Kidney (tissue), 14 donors: ENCODE results near the gene UPF1. TPM values are rescaled to one million over a fixed set of nuclear protein-coding genes. Genes with fewer than 3 reads are reported as not detected.

ENCODE experiments used
- DNase-seq, 5 donors: peaks; one replicate each; pipeline ENCODE4 v3.0.0-alpha.2; 2013 to 2020
- FAIRE-seq: peaks from 2 replicates; lab custom pipeline; 2012; peaks lifted over from hg19 to GRCh38; lab: Jason Lieb, UNC
- H3K27ac ChIP-seq, 2 donors: one replicate each; pipeline ENCODE4 v1.7.0; 2013; ENCODE audit warnings: low read depth in 2 of 2, low read length in 2 of 2, inconsistent platforms in 1 of 2
- H3K27me3 ChIP-seq: one replicate; pipeline ENCODE4 v1.7.1; 2013; ENCODE audit warnings: low read length, inconsistent platforms; ENCODE audit not compliant: control insufficient read depth, insufficient read depth
- H3K36me3 ChIP-seq, 3 donors: one replicate each; pipeline versions ENCODE4 v1.7.0 to v1.7.1; 2013; ENCODE audit warnings: low read length in 3 of 3, control low read depth in 1 of 3, inconsistent platforms in 1 of 3; ENCODE audit not compliant: insufficient read depth in 3 of 3, control insufficient read depth in 2 of 3
- H3K4me1 ChIP-seq, 3 donors: one replicate each; pipeline versions ENCODE4 v1.7.0 to v1.7.1; 2013; ENCODE audit warnings: low read length in 3 of 3, inconsistent platforms in 1 of 3, low read depth in 1 of 3; ENCODE audit not compliant: control insufficient read depth in 2 of 3, insufficient read depth in 2 of 3
- H3K4me3 ChIP-seq, 3 donors: one replicate each; pipeline versions ENCODE4 v1.7.0 to v1.8.1; 2013; ENCODE audit warnings: low read length in 3 of 3, control low read depth in 1 of 3, inconsistent platforms in 1 of 3
- H3K9ac ChIP-seq, 3 donors: one replicate each; pipeline versions ENCODE4 v1.7.0 to v1.7.1; 2013; ENCODE audit warnings: low read length in 3 of 3, control low read depth in 1 of 3, inconsistent platforms in 1 of 3
- H3K9me3 ChIP-seq, 3 donors: one replicate each; pipeline versions ENCODE4 v1.7.0 to v1.7.1; 2013; ENCODE audit warnings: low read length in 3 of 3, control low read depth in 1 of 3, inconsistent platforms in 1 of 3; ENCODE audit not compliant: control insufficient read depth in 2 of 3, insufficient read depth in 1 of 3
- CTCF ChIP-seq: IDR thresholded peaks from 3 replicates; pipeline ENCODE4 v1.5.1; 2012; ENCODE audit warnings: mild to moderate bottlenecking, moderate library complexity, borderline replicate concordance; ENCODE audit not compliant: insufficient read depth; ENCODE audit errors: extremely low read depth
- intact Hi-C: fragments of 100-400 bp; cut with DNase I; formaldehyde crosslinking; loops from one replicate; pipeline ENCODE4 v1.11.1; 2022
- polyA plus RNA-seq: library from polyadenylated mRNA; stranded (reverse); fragments of 350-450 nt; fragmentation: Illumina TruSeq; extraction: RNeasy Lipid Tissue Mini Kit (QIAGEN cat#74804); gene quantifications from one replicate; pipeline ENCODE4 v1.2.3, GENCODE V29; 2014; ENCODE audit warnings: low read depth, low replicate concordance; ENCODE audit not compliant: insufficient read depth
- total RNA-seq: library from RNA; stranded (reverse); fragmentation: NEBNext Ultra II Directional; extraction: Animal tissue kit (Norgen Biotek cat#: 25700); gene quantifications from one replicate; pipeline ENCODE4 v1.2.1, GENCODE V29; 2021
- donor health status: control.
- donor health status: control.
- donor health status: control.
- donor health status: control.
- donor health status: control.
- donor health status: DM: yes; HTN: yes; CAD: no.
- donor health status: Normal renal cell carcinoma (clear cell type).

UPF1 gene
- total and polyA plus RNA-seq, 2 donors from 2014 or later: 34.2 to 70.1 TPM

- H3K9ac ChIP-seq: no peak overlapping the region
- TF ChIP-seq CTCF: no peak
- intact Hi-C loops: no loop called here
- H3K4me3 ChIP-seq: no peak overlapping the region
- no peak for DNase-seq
- peaks cover 0 to 45% (median 4%) of the 10 kb centered on the region in 3 donors for H3K36me3 ChIP-seq
- no peak overlapping the region for H3K27ac ChIP-seq
- H3K9me3 ChIP-seq: no peaks in the 10 kb centered on the region
- no peaks in the 10 kb centered on the region for H3K27me3 ChIP-seq
- no peaks in the 10 kb centered on the region for H3K4me1 ChIP-seq
- no peak for FAIRE-seq
These were observed 36.0 kb downstream of the UPF1 start for GRCh38 chr19:18867751-18868150.

- Histone ChIP-seq H3K9ac (no peak overlapping the region), H3K36me3 (peaks cover 0 to 38% (median 2%) of the 10 kb centered on the region in 3 donors), H3K4me3 (no peak overlapping the region), H3K27ac (no peak overlapping the region), H3K9me3 (no peaks in the 10 kb centered on the region), H3K27me3 (no peaks in the 10 kb centered on the region), H3K4me1 (no peaks in the 10 kb centered on the region)
- FAIRE-seq (no peak), DNase-seq (peak in 4 of 5 donors; percentile 56 to 74 (median 63))
- no peak for TF ChIP-seq CTCF
- intact Hi-C loops: no loop called here
These were observed 36.7 kb downstream of the UPF1 start for GRCh38 chr19:18868380-18869022.

- Histone ChIP-seq H3K27ac (no peak overlapping the region), H3K9me3 (no peaks in the 10 kb centered on the region), H3K9ac (no peak overlapping the region), H3K4me1 (no peaks in the 10 kb centered on the region), H3K4me3 (no peak overlapping the region), H3K36me3 (peaks cover 0 to 33% (median 2%) of the 10 kb centered on the region in 3 donors), H3K27me3 (no peaks in the 10 kb centered on the region)
- DNase-seq: peak in 4 of 5 donors; percentile 46 to 72 (median 56)
- intact Hi-C loops: no loop called here
- FAIRE-seq: no peak
- TF ChIP-seq CTCF: no peak
These were observed 37.4 kb downstream of the UPF1 start for GRCh38 chr19:18869023-18869618.
